Upper lobe of left lung (tissue), 4 donors: Measurements from ENCODE around the gene USP31.

Source experiments
- EP300 ChIP-seq, 4 donors: sonication (generic); formaldehyde crosslinking; IDR thresholded peaks; one replicate each; pipeline ENCODE4 v1.5.1; 2017; ENCODE audit warnings: antibody characterized with exemption in 4 of 4, control low read depth in 2 of 4
- POLR2AphosphoS5 ChIP-seq, 2 donors: sonication (generic); formaldehyde crosslinking; IDR thresholded peaks; one replicate each; pipeline ENCODE4 v1.5.1; 2017; ENCODE audit warnings: antibody characterized with exemption in 2 of 2

- TF ChIP-seq POLR2AphosphoS5 (IDR thresholded peaks at IDR 0.05) (no peak), EP300 (IDR thresholded peaks at IDR 0.05) (no peak)
Observed at GRCh38 chr16:23131036-23131435, 18.2 kb downstream of the USP31 start.
